WTC11 (cell line): ENCODE measurements around the gene OR52B4. TPM values are rescaled to one million over a fixed set of nuclear protein-coding genes. Genes with fewer than 3 reads are reported as not detected.

ENCODE experiments used
- ATAC-seq: fragments of 200-7000 bp; cut with Tn5 transposase; 2 replicates; pipeline ENCODE4 v1.10.0; 2021; ENCODE audit warnings: mild to moderate bottlenecking, moderate library complexity
- CTCF ChIA-PET: fragments of 300-600 bp; sonication (Branson Sonifier 250); formaldehyde crosslinking; loops from one replicate; lab custom pipeline; 2021; ENCODE audit warnings: antibody characterized with exemption; lab: Charles Lee
- POLR2A ChIA-PET: fragments of 350-600 bp; sonication (Branson Sonifier 250); formaldehyde crosslinking; loops from one replicate; lab custom pipeline; 2021; ENCODE audit warnings: antibody characterized with exemption; lab: Charles Lee
- DNase-seq: peaks from one replicate; pipeline ENCODE4 v3.0.0; 2021; ENCODE audit warnings: low spot score
- H3K27ac Mint-ChIP-seq: 2 replicates; pipeline ENCODE4 v1.8.0; 2021; ENCODE audit warnings: mixed read lengths
- H3K27me3 Mint-ChIP-seq: 2 replicates; pipeline ENCODE4 v1.8.0; 2021; ENCODE audit warnings: low read depth, mild to moderate bottlenecking, moderate library complexity, mixed read lengths
- H3K36me3 Mint-ChIP-seq: 2 replicates; pipeline ENCODE4 v1.8.0; 2021; ENCODE audit warnings: mixed read lengths
- H3K4me1 Mint-ChIP-seq: 2 replicates; pipeline ENCODE4 v1.8.0; 2022; ENCODE audit warnings: mixed read lengths
- H3K4me3 Mint-ChIP-seq: 2 replicates; pipeline ENCODE4 v1.8.0; 2021; ENCODE audit warnings: mild to moderate bottlenecking, moderate library complexity, mixed read lengths
- H3K9me3 Mint-ChIP-seq: 2 replicates; pipeline ENCODE4 v1.8.0; 2021; ENCODE audit warnings: mixed read lengths
- ATF1 ChIP-seq: sonication (generic); formaldehyde crosslinking; IDR thresholded peaks from 2 replicates; pipeline ENCODE4 v1.8.1; 2023; ENCODE audit warnings: mild to moderate bottlenecking, moderate library complexity, missing genetic modification reagents
- ESRRA ChIP-seq: sonication (generic); formaldehyde crosslinking; IDR thresholded peaks from 2 replicates; pipeline ENCODE4 v1.8.1; 2022; ENCODE audit warnings: mild to moderate bottlenecking, missing genetic modification reagents, borderline replicate concordance
- GTF2I ChIP-seq: fragments of 250-450 bp; sonication (Bioruptor Pico); conservative IDR thresholded peaks from 2 replicates; pipeline ENCODE4 v1.4.0; 2021; ENCODE audit warnings: mild to moderate bottlenecking
- MXD4 ChIP-seq: fragments of 250-450 bp; sonication (Bioruptor Pico); IDR thresholded peaks from 2 replicates; pipeline ENCODE4 v1.8.0; 2021; ENCODE audit warnings: mild to moderate bottlenecking, moderate library complexity, borderline replicate concordance
- MYBL2 ChIP-seq: sonication (generic); formaldehyde crosslinking; IDR thresholded peaks from 2 replicates; pipeline ENCODE4 v1.8.1; 2023; ENCODE audit warnings: mild to moderate bottlenecking, moderate library complexity, missing genetic modification reagents
- NFE2L1 ChIP-seq: sonication (generic); formaldehyde crosslinking; IDR thresholded peaks from 2 replicates; pipeline ENCODE4 v1.8.1; 2023; ENCODE audit warnings: missing genetic modification reagents
- NR2C2 ChIP-seq: sonication (generic); formaldehyde crosslinking; IDR thresholded peaks from 2 replicates; pipeline ENCODE4 v1.8.0; 2022; ENCODE audit warnings: mild to moderate bottlenecking, missing genetic modification reagents
- RELA ChIP-seq: sonication (generic); formaldehyde crosslinking; IDR thresholded peaks from 2 replicates; pipeline ENCODE4 v1.8.1; 2022; ENCODE audit warnings: missing genetic modification reagents, mild to moderate bottlenecking, borderline replicate concordance
- SOX15 ChIP-seq: fragments of 250-450 bp; sonication (Bioruptor Pico); IDR thresholded peaks from 2 replicates; pipeline ENCODE4 v1.9.0; 2021; ENCODE audit warnings: mild to moderate bottlenecking
- TEAD4 ChIP-seq: sonication (generic); formaldehyde crosslinking; IDR thresholded peaks from 2 replicates; pipeline ENCODE4 v1.8.0; 2022; ENCODE audit warnings: mild to moderate bottlenecking, missing genetic modification reagents
- ZNF121 ChIP-seq: sonication (generic); formaldehyde crosslinking; IDR thresholded peaks from 2 replicates; pipeline ENCODE4 v1.8.0; 2023; ENCODE audit warnings: missing genetic modification reagents
- ZNF263 ChIP-seq: sonication (generic); formaldehyde crosslinking; IDR thresholded peaks from 2 replicates; pipeline ENCODE4 v1.8.1; 2022; ENCODE audit warnings: low read depth, mild to moderate bottlenecking, moderate library complexity, missing genetic modification reagents
- ZNF396 ChIP-seq: fragments of 250-450 bp; sonication (Bioruptor Pico); IDR thresholded peaks from 2 replicates; pipeline ENCODE4 v1.8.0; 2021; ENCODE audit warnings: mild to moderate bottlenecking, moderate library complexity, borderline replicate concordance
- ZNF671 ChIP-seq: fragments of 250-450 bp; sonication (Bioruptor Pico); IDR thresholded peaks from 2 replicates; pipeline ENCODE4 v1.8.0; 2021; ENCODE audit warnings: mild to moderate bottlenecking
- total RNA-seq: library from RNA; stranded (reverse); gene quantifications from 3 replicates; pipeline ENCODE4 v1.2.3, GENCODE V29; 2021
- TF ChIP-seq, protein P1 (sequence below): fragments of 250-450 bp; sonication (Bioruptor Pico); IDR thresholded peaks from 2 replicates; pipeline ENCODE4 v1.8.0; 2021; ENCODE audit warnings: mild to moderate bottlenecking
- TF ChIP-seq, protein P2 (sequence below): sonication (generic); formaldehyde crosslinking; IDR thresholded peaks from 2 replicates; pipeline ENCODE4 v1.8.0; 2022; ENCODE audit warnings: mild to moderate bottlenecking, missing genetic modification reagents
- TF ChIP-seq, protein P3 (sequence below): fragments of 250-450 bp; sonication (Bioruptor Pico); IDR thresholded peaks from 2 replicates; pipeline ENCODE4 v1.9.0; 2021; ENCODE audit warnings: mild to moderate bottlenecking
- TF ChIP-seq, protein P4 (sequence below): fragments of 200-600 bp; IDR thresholded peaks from 2 replicates; pipeline ENCODE4 v1.8.0; 2022; ENCODE audit warnings: antibody characterized with exemption
- TF ChIP-seq, protein P5 (sequence below): sonication (generic); formaldehyde crosslinking; IDR thresholded peaks from 2 replicates; pipeline ENCODE4 v1.8.0; 2022; ENCODE audit warnings: mild to moderate bottlenecking, missing genetic modification reagents
- TF ChIP-seq, protein P6 (sequence below): sonication (generic); formaldehyde crosslinking; IDR thresholded peaks from 2 replicates; pipeline ENCODE4 v1.8.1; 2022; ENCODE audit warnings: mild to moderate bottlenecking, missing genetic modification reagents, moderate library complexity, borderline replicate concordance
- TF ChIP-seq, protein P7 (sequence below): fragments of 250-450 bp; sonication (Bioruptor Pico); IDR thresholded peaks from 2 replicates; pipeline ENCODE4 v1.9.0; 2021; ENCODE audit warnings: moderate library complexity, mild to moderate bottlenecking, inconsistent platforms, borderline replicate concordance

Gene OR52B4
- total RNA-seq, 1 experiment from 2014 or later, result not detected

DNA sequence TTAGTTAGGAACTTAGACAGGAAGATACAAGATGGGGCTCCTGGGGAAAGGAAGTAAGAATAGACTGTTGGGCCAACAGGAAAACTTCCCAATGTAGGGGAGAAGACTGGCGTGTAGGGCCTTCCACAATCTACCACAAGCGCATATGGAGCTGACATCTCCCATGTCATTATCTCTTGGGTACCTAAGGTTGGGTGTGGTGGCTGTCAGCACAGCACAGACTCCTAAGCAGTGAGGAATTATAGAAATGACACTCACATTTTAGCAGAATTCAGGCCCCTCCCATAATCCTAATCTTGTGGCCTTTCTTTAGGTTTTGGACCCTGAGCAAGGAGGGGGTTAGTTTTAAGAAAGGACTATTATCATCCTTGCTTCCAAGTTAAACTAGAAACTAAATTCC lies 13.7 kb upstream of the OR52B4 start (continued):
- TF ChIP-seq, protein P1, sequence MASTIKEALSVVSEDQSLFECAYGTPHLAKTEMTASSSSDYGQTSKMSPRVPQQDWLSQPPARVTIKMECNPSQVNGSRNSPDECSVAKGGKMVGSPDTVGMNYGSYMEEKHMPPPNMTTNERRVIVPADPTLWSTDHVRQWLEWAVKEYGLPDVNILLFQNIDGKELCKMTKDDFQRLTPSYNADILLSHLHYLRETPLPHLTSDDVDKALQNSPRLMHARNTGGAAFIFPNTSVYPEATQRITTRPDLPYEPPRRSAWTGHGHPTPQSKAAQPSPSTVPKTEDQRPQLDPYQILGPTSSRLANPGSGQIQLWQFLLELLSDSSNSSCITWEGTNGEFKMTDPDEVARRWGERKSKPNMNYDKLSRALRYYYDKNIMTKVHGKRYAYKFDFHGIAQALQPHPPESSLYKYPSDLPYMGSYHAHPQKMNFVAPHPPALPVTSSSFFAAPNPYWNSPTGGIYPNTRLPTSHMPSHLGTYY (CRISPR knock-in tag), result no peak
- TF ChIP-seq ZNF121 (CRISPR knock-in tag) (no peak), ZNF671 (CRISPR knock-in tag) (no peak), ESRRA (no peak), NFE2L1 (no peak), ATF1 (CRISPR knock-in tag) (no peak), SOX15 (CRISPR knock-in tag) (no peak), ZNF396 (CRISPR knock-in tag) (no peak), RELA (no peak)
- TF ChIP-seq, protein P2, sequence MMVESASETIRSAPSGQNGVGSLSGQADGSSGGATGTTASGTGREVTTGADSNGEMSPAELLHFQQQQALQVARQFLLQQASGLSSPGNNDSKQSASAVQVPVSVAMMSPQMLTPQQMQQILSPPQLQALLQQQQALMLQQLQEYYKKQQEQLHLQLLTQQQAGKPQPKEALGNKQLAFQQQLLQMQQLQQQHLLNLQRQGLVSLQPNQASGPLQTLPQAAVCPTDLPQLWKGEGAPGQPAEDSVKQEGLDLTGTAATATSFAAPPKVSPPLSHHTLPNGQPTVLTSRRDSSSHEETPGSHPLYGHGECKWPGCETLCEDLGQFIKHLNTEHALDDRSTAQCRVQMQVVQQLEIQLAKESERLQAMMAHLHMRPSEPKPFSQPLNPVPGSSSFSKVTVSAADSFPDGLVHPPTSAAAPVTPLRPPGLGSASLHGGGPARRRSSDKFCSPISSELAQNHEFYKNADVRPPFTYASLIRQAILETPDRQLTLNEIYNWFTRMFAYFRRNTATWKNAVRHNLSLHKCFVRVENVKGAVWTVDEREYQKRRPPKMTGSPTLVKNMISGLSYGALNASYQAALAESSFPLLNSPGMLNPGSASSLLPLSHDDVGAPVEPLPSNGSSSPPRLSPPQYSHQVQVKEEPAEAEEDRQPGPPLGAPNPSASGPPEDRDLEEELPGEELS (CRISPR knock-in tag), result no peak
- TF ChIP-seq, protein P3, sequence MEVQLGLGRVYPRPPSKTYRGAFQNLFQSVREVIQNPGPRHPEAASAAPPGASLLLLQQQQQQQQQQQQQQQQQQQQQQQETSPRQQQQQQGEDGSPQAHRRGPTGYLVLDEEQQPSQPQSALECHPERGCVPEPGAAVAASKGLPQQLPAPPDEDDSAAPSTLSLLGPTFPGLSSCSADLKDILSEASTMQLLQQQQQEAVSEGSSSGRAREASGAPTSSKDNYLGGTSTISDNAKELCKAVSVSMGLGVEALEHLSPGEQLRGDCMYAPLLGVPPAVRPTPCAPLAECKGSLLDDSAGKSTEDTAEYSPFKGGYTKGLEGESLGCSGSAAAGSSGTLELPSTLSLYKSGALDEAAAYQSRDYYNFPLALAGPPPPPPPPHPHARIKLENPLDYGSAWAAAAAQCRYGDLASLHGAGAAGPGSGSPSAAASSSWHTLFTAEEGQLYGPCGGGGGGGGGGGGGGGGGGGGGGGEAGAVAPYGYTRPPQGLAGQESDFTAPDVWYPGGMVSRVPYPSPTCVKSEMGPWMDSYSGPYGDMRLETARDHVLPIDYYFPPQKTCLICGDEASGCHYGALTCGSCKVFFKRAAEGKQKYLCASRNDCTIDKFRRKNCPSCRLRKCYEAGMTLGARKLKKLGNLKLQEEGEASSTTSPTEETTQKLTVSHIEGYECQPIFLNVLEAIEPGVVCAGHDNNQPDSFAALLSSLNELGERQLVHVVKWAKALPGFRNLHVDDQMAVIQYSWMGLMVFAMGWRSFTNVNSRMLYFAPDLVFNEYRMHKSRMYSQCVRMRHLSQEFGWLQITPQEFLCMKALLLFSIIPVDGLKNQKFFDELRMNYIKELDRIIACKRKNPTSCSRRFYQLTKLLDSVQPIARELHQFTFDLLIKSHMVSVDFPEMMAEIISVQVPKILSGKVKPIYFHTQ (CRISPR knock-in tag), result no peak
- TF ChIP-seq, protein P4, sequence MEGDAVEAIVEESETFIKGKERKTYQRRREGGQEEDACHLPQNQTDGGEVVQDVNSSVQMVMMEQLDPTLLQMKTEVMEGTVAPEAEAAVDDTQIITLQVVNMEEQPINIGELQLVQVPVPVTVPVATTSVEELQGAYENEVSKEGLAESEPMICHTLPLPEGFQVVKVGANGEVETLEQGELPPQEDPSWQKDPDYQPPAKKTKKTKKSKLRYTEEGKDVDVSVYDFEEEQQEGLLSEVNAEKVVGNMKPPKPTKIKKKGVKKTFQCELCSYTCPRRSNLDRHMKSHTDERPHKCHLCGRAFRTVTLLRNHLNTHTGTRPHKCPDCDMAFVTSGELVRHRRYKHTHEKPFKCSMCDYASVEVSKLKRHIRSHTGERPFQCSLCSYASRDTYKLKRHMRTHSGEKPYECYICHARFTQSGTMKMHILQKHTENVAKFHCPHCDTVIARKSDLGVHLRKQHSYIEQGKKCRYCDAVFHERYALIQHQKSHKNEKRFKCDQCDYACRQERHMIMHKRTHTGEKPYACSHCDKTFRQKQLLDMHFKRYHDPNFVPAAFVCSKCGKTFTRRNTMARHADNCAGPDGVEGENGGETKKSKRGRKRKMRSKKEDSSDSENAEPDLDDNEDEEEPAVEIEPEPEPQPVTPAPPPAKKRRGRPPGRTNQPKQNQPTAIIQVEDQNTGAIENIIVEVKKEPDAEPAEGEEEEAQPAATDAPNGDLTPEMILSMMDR, result no peak

DNA sequence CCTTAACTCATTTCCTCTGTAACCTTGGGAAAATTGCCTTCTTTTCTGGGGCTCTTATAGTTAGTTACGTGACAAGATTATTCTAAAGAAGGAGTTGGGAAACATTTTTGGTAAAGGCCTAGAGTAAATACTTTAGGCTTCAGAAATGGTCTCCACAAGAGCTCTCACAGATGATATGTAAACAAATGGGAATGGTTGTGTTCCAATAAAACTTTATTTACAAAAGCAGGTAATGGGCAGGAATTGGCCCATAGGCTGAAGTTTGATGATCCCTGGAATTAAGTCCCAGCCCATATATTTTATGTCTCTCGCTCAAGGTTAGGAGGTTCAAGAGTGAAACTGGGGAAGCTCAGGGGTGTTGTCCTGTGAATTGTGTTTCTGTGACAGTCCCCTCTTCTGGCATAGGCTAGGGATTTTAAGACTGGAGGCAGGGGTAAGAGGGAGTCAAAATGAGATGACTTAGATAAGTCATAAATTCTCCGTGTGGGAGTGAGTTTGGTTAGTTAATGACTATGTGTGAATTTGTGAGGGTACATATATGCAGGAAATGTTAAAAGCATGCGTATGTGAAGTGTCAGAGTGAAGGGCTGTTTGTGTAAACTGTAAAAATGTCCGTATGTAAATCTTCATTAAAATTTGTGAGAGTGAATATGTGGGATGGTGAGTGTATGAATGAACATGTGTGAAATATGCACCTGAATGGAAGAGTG lies 7.4 kb upstream of the OR52B4 start:
- DNase-seq (no peak), ATAC-seq (no peak)
- no peaks in the 10 kb centered on the region for H3K27me3 Mint-ChIP-seq
- ChIA-PET CTCF (no interaction called here), POLR2A (no interaction called here)
- H3K4me1 Mint-ChIP-seq, result no peaks in the 10 kb centered on the region
- H3K4me3 Mint-ChIP-seq, result no peak overlapping the region
- H3K36me3 Mint-ChIP-seq, result no peaks in the 10 kb centered on the region
- no peaks in the 10 kb centered on the region for H3K9me3 Mint-ChIP-seq
- TF ChIP-seq GTF2I (CRISPR knock-in tag), result no peak
- H3K27ac Mint-ChIP-seq, result no peak overlapping the region

DNA sequence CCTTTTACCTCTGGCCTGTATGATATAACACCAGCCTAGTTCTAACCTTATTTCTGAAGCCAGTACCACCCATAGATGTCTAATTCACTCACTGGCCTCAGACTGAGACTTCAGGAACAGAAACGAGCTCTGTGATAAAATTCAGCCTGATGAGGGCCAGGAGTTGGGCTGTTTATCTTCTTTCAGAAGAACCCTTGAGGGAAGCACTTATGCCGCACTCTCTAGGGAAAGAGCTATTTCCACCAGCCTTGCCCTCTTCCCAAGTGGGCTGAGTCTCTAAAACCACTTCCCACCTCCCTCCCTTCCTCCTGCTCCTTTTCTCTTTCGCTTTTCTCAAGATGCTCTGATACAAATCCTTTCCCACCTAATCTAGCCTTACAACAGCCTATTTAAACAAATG lies 2.0 kb upstream of the OR52B4 start:
- H3K9me3 Mint-ChIP-seq, result 0 out of 2 replicates have a peak, but pooled peaks cover 3% of the 10 kb centered on the region
- POLR2A ChIA-PET, result no interaction called here
- DNase-seq (no peak), ATAC-seq (no peak)
- H3K4me1 Mint-ChIP-seq, result no peaks in the 10 kb centered on the region
- no peak overlapping the region for H3K4me3 Mint-ChIP-seq
- H3K36me3 Mint-ChIP-seq, result no peaks in the 10 kb centered on the region
- no peaks in the 10 kb centered on the region for H3K27me3 Mint-ChIP-seq
- H3K27ac Mint-ChIP-seq, result no peak overlapping the region
- CTCF ChIA-PET, result no interaction called here
- TF ChIP-seq, protein P1 (CRISPR knock-in tag), result no peak
- no peak for TF ChIP-seq ZNF263
- TF ChIP-seq MYBL2, result no peak
- no peak for TF ChIP-seq TEAD4
- no peak for TF ChIP-seq NR2C2 (CRISPR knock-in tag)
- TF ChIP-seq, protein P5, sequence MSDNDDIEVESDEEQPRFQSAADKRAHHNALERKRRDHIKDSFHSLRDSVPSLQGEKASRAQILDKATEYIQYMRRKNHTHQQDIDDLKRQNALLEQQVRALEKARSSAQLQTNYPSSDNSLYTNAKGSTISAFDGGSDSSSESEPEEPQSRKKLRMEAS (CRISPR knock-in tag), result no peak
- TF ChIP-seq, protein P6, sequence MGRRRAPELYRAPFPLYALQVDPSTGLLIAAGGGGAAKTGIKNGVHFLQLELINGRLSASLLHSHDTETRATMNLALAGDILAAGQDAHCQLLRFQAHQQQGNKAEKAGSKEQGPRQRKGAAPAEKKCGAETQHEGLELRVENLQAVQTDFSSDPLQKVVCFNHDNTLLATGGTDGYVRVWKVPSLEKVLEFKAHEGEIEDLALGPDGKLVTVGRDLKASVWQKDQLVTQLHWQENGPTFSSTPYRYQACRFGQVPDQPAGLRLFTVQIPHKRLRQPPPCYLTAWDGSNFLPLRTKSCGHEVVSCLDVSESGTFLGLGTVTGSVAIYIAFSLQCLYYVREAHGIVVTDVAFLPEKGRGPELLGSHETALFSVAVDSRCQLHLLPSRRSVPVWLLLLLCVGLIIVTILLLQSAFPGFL (CRISPR knock-in tag), result no peak
- no peak for TF ChIP-seq MXD4 (CRISPR knock-in tag)
- TF ChIP-seq ZNF396 (CRISPR knock-in tag), result no peak
- TF ChIP-seq, protein P7, sequence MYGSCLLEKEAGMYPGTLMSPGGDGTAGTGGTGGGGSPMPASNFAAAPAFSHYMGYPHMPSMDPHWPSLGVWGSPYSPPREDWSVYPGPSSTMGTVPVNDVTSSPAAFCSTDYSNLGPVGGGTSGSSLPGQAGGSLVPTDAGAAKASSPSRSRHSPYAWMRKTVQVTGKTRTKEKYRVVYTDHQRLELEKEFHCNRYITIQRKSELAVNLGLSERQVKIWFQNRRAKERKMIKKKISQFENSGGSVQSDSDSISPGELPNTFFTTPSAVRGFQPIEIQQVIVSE (CRISPR knock-in tag), result no peak
